Ovary (tissue), 9 donors: ENCODE results near the gene USP6NL. TPM values are rescaled to one million over a fixed set of nuclear protein-coding genes. Genes with fewer than 3 reads are reported as not detected.

Experiments used
- DNase-seq, 5 donors: peaks; one replicate each; pipeline ENCODE4 v3.0.0-alpha.2; 2019 to 2020
- H3K27ac ChIP-seq, 2 donors: fragments of 200-600 bp; one replicate each; pipeline versions ENCODE4 v1.5.1 to v1.8.0; 2019 to 2022
- H3K27me3 ChIP-seq: fragments of 200-600 bp; one replicate; pipeline ENCODE4 v1.8.0; 2022
- H3K36me3 ChIP-seq: fragments of 200-600 bp; sonication (generic); one replicate; pipeline ENCODE4 v1.5.1; 2019
- H3K4me1 ChIP-seq: one replicate; pipeline ENCODE4 v1.8.1; 2013; ENCODE audit warnings: mild to moderate bottlenecking, moderate library complexity; ENCODE audit not compliant: insufficient read depth
- H3K4me3 ChIP-seq: fragments of 200-600 bp; sonication (generic); one replicate; pipeline ENCODE4 v1.5.1; 2017
- H3K9me3 ChIP-seq, 2 donors: fragments of 200-600 bp in 1 of 2; sonication (generic) in 1 of 2; one replicate each; pipeline versions ENCODE4 v1.5.1 to v1.8.1; 2013 to 2019; ENCODE audit warnings: mild to moderate bottlenecking in 1 of 2, moderate library complexity in 1 of 2
- EP300 ChIP-seq: sonication (generic); formaldehyde crosslinking; IDR thresholded peaks from one replicate; pipeline ENCODE4 v1.6.1; 2017; ENCODE audit warnings: antibody characterized with exemption
- POLR2A ChIP-seq: fragments of 450-650 bp; IDR thresholded peaks from one replicate; pipeline ENCODE4 v1.6.1; 2017; ENCODE audit warnings: antibody characterized with exemption, mild to moderate bottlenecking, moderate library complexity
- WGBS, 3 donors: extraction: QIAGEN DNeasy Blood & Tissue Kit in 1 of 3; methylation state at CpG; one replicate each; pipeline versions ENCODE4 v1.1.5 to v1.1.7; 2013 to 2017; 5-methylcytosine and 5-hydroxymethylcytosine counted together
- intact Hi-C, 4 donors: fragments of 100-400 bp; cut with DNase I; formaldehyde crosslinking; loops; one replicate each; pipeline versions ENCODE4 v1.11.0 to v1.15.1; 2022 to 2023
- polyA plus RNA-seq, 2 donors: library from polyadenylated mRNA; stranded (reverse); fragments of 200-250 nt in 1 of 2; fragments of 350-450 nt in 1 of 2; fragmentation: Illumina TruSeq in 1 of 2; extraction: RNeasy Lipid Tissue Mini Kit (QIAGEN cat#74804) in 1 of 2; gene quantifications; one replicate each; pipeline ENCODE4 v1.2.3, GENCODE V29; 2013 to 2014
- total RNA-seq, 7 donors: library from RNA; depleted of rRNA in 2 of 7; stranded (reverse); fragments of >200 nt in 2 of 7; fragmentation: NEBNext Ultra II Directional in 3 of 7; extraction: Animal tissue kit (Norgen Biotek cat#: 25700) in 3 of 7; gene quantifications; one replicate each; pipeline versions ENCODE4 v1.1.0 to v1.2.4, GENCODE V29; 2016 to 2023
- TF ChIP-seq, protein P1 (sequence below), 3 donors: fragments of 450-650 bp in 2 of 3; fragments of 200-600 bp in 1 of 3; IDR thresholded peaks; one replicate each; pipeline versions ENCODE4 v1.5.1 to v1.8.0; 2016 to 2022; ENCODE audit warnings: antibody characterized with exemption in 3 of 3, mild to moderate bottlenecking in 1 of 3
- donor health status: DM: no; HTN: no; CAD: no; lungs with moderate emphysema.
- donor health status: DM: no; HTN: no; CAD: no.
- donor health status: Bipolar disorder and iron deficiency.
- donor health status: DM: yes; HTN: yes; CAD: no.
- donor health status: DM: no; HTN: no; CAD: no.
- donor health status: DM: yes; HTN: yes; CAD: no.

Gene USP6NL
- total and polyA plus RNA-seq, 9 donors, result 9.6 to 28.8 (median 16.3) TPM

GRCh38 chr10:11601670-11602069 is 9.8 kb downstream of the USP6NL start:
- Histone ChIP-seq H3K36me3 (no peaks in the 10 kb centered on the region), H3K9me3 (no peaks in the 10 kb centered on the region), H3K4me1 (no peaks in the 10 kb centered on the region), H3K27me3 (no peaks in the 10 kb centered on the region), H3K27ac (no peak overlapping the region), H3K4me3 (no peak overlapping the region)
- TF ChIP-seq, protein P1, sequence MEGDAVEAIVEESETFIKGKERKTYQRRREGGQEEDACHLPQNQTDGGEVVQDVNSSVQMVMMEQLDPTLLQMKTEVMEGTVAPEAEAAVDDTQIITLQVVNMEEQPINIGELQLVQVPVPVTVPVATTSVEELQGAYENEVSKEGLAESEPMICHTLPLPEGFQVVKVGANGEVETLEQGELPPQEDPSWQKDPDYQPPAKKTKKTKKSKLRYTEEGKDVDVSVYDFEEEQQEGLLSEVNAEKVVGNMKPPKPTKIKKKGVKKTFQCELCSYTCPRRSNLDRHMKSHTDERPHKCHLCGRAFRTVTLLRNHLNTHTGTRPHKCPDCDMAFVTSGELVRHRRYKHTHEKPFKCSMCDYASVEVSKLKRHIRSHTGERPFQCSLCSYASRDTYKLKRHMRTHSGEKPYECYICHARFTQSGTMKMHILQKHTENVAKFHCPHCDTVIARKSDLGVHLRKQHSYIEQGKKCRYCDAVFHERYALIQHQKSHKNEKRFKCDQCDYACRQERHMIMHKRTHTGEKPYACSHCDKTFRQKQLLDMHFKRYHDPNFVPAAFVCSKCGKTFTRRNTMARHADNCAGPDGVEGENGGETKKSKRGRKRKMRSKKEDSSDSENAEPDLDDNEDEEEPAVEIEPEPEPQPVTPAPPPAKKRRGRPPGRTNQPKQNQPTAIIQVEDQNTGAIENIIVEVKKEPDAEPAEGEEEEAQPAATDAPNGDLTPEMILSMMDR (IDR thresholded peaks at IDR 0.05), result no peak
- TF ChIP-seq EP300, result no peak
- no peak for TF ChIP-seq POLR2A
- DNase-seq, result no peak
- intact Hi-C loops, result no loop called here
- WGBS, 3 donors, result 84 to 88% (median 85%) methylated on average over 1 of the region's 1 CpG

GRCh38 chr10:11600280-11600679 is 11.2 kb downstream of the USP6NL start:
- intact Hi-C loops, result no loop called here
- Histone ChIP-seq H3K27me3 (no peaks in the 10 kb centered on the region), H3K27ac (no peak overlapping the region), H3K36me3 (no peaks in the 10 kb centered on the region), H3K4me1 (no peaks in the 10 kb centered on the region), H3K4me3 (no peak overlapping the region), H3K9me3 (no peaks in the 10 kb centered on the region)
- WGBS, 3 donors, result 95 to 98% (median 95%) methylated on average over 3 of the region's 3 CpGs
- TF ChIP-seq, protein P1 (IDR thresholded peaks at IDR 0.05), result no peak
- TF ChIP-seq EP300 (no peak), POLR2A (no peak)
- DNase-seq, result no peak

- Histone ChIP-seq H3K4me1 (no peaks in the 10 kb centered on the region), H3K36me3 (no peaks in the 10 kb centered on the region), H3K27me3 (no peaks in the 10 kb centered on the region), H3K4me3 (no peak overlapping the region), H3K9me3 (no peaks in the 10 kb centered on the region), H3K27ac (no peak overlapping the region)
- no peak for DNase-seq
- WGBS, 3 donors, result 87 to 89% (median 89%) methylated on average over 8 of the region's 8 CpGs
- intact Hi-C loops, result no loop called here
- TF ChIP-seq EP300 (no peak), POLR2A (no peak)
- TF ChIP-seq, protein P1 (IDR thresholded peaks at IDR 0.05), result no peak
These were observed 12.6 kb downstream of the USP6NL start for GRCh38 chr10:11598712-11599397.

DNA sequence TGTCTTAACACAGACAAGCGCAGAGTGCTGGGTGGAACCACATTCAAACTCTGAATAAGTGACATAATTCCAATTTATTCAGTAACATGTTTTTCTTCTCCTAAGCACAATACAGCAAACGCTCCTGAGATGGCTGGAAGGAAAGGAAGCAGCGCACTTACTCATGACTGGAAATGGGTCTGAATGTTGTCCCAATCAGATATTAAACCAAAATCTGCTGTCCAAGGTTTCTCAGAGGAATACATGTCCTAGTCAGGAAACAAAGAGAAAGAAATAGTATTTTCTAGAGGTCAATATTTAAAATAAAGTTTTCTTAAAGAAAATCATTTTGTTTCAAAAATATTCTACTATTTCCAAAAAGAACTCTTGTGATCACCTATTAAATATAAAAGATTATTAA is 14.0 kb downstream of the USP6NL start:
- intact Hi-C loops, result no loop called here
- DNase-seq, result no peak
- H3K9me3 ChIP-seq, result no peaks in the 10 kb centered on the region
- no peaks in the 10 kb centered on the region for H3K36me3 ChIP-seq
- no peaks in the 10 kb centered on the region for H3K4me1 ChIP-seq
- H3K27me3 ChIP-seq, result no peaks in the 10 kb centered on the region
- TF ChIP-seq POLR2A, result no peak
- TF ChIP-seq, protein P1 (IDR thresholded peaks at IDR 0.05), result no peak
- no peak for TF ChIP-seq EP300
- no peak overlapping the region for H3K4me3 ChIP-seq
- 91 to 93% (median 92%) methylated on average over 3 of the region's 3 CpGs for WGBS, 3 donors
- H3K27ac ChIP-seq, result no peak overlapping the region
